Measurements from ENCODE around the gene MMP25.
A peak's percentile ranks its signal among the peaks of the same experiment; 100 is the strongest.

The MMP25 gene

GRCh38 chr16:3022208-3022683, 24.1 kb upstream of the MMP25 start:
- H3K4me3 ChIP-seq (ENCODE audit: low read depth, low read length): no peak overlapping the region
- TF ChIP-seq CTCF (IDR thresholded peaks at IDR 0.05; ENCODE audit: borderline replicate concordance, insufficient read depth, low read depth, low read length): no peak

- TF ChIP-seq CTCF (IDR thresholded peaks at IDR 0.05; ENCODE audit: borderline replicate concordance, insufficient read depth, low read depth, low read length): no peak
- H3K4me3 ChIP-seq (ENCODE audit: low read depth, low read length): peak overlapping the region; percentile 85
Observed at GRCh38 chr16:3022684-3023414, 23.5 kb upstream of the MMP25 start.

GRCh38 chr16:3023415-3023668, 23.0 kb upstream of the MMP25 start:
- no peak for TF ChIP-seq CTCF (IDR thresholded peaks at IDR 0.05; ENCODE audit: borderline replicate concordance, insufficient read depth, low read depth, low read length)
- H3K4me3 ChIP-seq (ENCODE audit: low read depth, low read length): peak overlapping the region; percentile 85

- TF ChIP-seq CTCF (IDR thresholded peaks at IDR 0.05; ENCODE audit: borderline replicate concordance, insufficient read depth, low read depth, low read length): no peak
- peak within 1 kb of the TSS; percentile 85 for H3K4me3 ChIP-seq (ENCODE audit: low read depth, low read length)
Observed at GRCh38 chr16:3023669-3024478, 22.5 kb upstream of the MMP25 start, which contains the start of the genes HCFC1R1 and THOC6. Gene HCFC1R1, minus strand, starts transcription at chr16:3023942. Its CDS starts 1 bp downstream, at chr16:3023941. Gene THOC6, plus strand, starts transcription at chr16:3024035. Its CDS starts 292 bp downstream, at chr16:3024327.

- TF ChIP-seq CTCF (IDR thresholded peaks at IDR 0.05; ENCODE audit: borderline replicate concordance, insufficient read depth, low read depth, low read length): no peak
- no peak overlapping the region for H3K4me3 ChIP-seq (ENCODE audit: low read depth, low read length)
Observed at GRCh38 chr16:3025032-3026002, 21.0 kb upstream of the MMP25 start.

- H3K4me3 ChIP-seq (ENCODE audit: low read depth, low read length): no peak overlapping the region
- TF ChIP-seq CTCF (IDR thresholded peaks at IDR 0.05; ENCODE audit: borderline replicate concordance, insufficient read depth, low read depth, low read length): no peak
Observed at GRCh38 chr16:3026003-3026378, 20.4 kb upstream of the MMP25 start.

Data from GM12875 (cell line).